Measurements from ENCODE around the gene GALNS.
"Not testable (repeated sequence)": the region's sequence is repeated elsewhere in the genome, so short reads cannot be mapped to it uniquely, and the experiment has no call there.

Gene GALNS

DNA sequence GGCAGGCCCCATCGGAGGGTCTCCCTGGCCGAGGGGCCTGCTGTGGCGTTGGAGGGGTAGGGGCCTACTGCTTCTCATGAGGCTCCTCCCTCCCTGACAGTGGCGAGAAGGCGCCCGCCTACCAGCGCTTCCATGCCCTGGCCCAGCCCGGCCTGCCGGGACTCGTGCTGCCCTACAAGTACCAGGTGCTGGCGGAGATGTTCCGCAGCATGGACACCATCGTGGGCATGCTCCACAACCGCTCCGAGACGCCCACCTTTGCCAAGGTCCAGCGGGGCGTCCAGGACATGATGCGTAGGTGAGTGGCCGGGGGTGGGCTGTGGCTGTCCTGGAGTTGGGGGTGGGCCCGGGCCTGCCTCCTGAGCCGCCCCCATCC, 51.4 kb downstream of the GALNS start:
- no peak for DNase-seq (ENCODE audit: low read depth, low spot score)

DNA sequence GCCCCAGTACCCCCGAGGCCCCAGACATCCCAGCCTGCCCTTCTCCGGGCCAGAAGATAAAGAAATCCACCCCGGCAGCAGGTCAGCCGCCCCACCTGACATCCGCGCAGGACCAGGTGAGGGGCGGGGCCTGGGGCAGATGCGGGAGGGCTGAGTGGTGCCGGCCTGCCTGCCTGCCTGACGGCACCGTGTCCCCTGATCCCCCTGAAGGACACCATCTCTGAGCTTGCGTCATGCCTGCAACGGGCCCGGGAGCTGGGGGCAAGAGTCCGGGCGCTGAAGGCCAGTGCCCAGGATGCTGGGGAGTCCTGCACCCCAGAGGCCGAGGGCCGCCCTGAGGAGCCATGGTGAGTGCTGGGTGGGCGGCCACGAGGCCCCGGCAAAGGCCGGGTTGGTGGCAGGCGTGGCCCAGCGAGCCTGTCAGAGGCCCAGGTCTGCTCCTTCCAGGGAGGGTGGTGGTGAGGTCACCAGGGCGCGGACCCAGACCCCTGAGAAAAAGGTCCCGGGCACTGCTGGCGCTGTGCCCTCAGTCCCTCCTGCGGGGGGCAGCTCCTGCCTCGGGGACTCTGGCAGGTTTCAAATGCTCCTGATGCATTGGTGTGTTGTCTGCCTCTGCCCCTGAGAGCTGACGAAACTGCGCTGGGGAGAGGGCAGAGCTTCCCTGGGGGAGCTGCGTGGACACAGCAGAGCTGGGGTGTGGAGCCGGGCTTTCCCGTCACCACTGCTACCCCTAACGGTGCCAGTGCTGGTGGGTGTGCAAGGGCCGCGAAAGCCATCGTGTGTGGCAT, 52.0 kb downstream of the GALNS start:
- DNase-seq (ENCODE audit: low read depth, low spot score) = no peak

DNA sequence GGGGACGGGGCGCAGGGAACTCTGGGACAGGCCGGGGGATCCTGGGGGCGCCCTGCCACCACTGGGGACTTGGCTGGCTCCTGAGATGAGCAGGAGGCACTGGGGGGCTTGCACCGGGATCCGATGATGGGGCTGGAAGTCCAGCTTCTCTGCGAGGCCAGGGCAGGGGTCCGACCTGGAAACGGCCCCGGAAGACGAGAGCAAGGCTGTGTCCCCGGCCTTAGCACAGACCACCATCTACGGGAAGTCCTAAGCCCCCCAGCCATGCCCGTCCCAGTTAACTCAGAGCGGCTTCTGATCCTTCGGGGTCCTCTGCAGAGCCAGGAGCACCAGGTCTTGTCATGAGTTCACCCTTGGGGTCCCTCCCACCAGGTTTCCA, 52.6 kb downstream of the GALNS start:
- DNase-seq (ENCODE audit: low read depth, low spot score) = no peak

DNA sequence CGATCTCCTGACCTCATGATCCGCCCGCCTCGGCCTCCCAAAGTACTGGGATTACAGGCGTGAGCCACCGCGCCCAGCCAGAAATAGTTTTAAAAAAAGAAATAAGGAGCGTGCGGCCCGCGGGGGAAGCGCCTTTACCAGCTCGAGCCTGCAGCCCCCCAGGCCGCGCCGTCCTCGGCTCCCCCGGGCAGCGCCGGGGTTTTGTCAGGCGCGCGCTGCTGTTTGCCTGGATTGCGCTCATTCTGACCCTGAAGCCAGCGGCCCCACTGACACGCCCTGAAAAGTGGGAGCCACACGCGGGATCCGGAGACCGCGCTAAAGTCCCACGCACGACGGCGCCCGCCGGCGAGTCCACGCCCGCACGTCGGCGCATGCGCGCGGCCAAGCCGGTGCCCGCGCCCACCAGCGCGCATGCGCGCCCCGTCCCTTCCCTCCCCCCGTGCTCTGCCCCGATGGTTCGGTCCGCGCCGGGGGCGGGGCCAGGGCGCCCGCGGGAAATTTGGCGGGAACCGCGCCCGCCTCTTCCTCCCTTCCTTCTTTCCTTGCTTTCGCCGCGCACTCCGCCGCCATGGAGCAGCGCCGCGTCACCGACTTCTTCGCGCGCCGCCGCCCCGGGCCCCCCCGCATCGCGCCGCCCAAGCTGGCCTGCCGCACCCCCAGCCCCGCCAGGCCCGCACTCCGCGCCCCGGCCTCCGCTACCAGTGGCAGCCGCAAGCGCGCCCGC, 53.3 kb downstream of the GALNS start, which contains the start of gene CDT1:
TSS of gene CDT1 (plus strand) at position 526 of the 724 bp plus-strand sequence. CDS start at position 569, 43 bp downstream.
- peak; percentile 73 for DNase-seq (ENCODE audit: low read depth, low spot score)

DNA sequence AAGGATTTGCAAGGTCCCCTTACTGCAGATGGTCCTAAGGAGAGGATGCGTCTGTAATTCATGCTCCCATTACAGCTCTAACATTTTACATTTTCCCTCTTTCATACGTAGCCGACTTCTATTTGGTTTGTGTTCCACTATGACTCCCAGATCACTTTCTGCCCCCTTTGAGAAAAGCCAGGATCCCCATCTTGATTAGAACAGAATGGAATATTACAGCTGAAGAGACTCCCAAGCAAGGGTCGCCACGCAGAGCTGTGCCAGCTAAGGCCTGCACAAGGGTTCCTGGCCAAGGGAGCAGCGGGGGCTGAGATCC, 56.5 kb downstream of the GALNS start:
- no peak for DNase-seq (ENCODE audit: low read depth, low spot score)

DNA sequence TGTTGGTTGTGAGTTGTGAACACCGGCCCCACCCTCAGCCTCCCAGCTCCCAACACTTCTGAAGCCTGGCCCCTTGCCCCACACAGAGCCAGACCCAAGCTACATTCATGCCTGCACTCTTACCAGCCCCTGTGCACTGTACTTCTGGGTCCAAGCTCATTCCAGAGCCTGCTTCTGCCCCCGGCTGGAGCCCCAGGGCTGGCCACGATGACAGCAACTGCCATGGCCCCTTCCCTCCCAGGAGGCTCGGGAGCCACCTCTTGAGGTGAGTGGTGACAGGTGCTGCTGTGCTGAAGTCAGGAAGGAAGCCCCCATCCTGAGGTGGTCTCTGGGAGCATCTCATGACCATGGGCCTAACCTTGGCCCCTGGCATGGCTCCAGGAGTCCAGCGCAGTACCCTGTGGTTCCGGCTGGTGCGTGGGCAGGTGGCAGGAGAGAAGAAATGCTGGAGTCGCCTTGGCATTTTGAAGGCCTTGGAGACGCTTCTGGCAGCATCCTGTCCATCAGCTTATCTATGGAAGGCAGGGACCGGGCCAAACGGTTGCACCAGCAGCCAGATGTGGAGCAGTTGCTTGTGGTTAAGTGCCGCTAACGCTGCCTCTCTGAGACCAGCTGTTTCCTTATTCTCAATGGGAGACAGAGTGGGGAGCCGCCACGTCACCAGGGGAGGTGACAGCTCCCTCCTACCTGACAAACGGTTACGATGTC, 57.0 kb downstream of the GALNS start:
- DNase-seq (ENCODE audit: low read depth, low spot score) = no peak

DNA sequence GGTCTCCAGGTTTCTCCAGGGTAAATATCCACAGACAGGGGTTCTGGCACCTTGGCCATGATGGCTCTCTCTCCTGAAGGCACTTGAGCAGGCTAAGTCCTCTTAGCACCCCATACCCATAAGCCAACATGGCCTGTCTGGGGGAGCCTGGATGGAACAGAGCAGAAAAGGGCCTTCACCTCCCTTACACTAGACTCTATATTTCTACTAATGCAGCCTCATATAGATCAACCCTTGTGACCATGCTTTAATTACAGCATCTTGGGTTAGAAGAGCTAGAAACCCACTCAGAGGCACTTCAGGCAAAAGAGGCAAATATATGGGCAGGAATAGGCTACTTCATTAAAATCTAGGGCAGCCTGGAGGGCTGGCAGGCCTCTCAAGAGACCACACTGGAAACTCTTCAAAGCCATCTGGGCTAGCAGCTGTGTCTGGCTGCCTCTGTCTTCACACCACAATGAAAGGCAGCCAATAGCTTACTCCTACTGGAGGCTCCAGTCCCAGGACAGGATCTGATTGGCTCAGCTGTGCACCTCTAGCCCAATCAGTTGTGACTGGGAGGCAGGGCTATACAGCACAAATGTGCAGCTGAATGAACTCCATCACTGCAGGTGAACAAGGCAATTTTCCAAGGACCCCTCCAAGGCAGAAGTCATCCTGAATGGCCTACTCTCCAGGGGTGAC, 57.8 kb downstream of the GALNS start:
- no peak for DNase-seq (ENCODE audit: low read depth, low spot score)

DNA sequence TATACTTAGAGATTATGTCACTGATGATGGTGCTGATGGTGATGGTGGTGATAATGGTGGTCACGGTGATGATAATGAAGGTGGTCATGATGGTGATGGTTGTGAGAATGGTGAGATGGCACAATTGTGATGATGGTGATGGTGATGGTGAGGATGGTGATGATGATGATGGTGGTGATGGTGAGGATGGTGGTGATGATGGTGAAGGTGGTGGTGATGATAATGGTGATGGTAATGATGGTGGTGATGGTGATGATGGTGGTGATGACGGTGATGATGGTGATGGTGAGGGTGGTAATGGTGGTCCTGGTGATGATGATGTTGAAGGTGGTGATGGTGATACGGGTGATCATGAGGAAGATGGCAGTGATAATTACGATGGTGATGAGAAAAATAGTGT, 58.7 kb downstream of the GALNS start:
- no peak for DNase-seq (ENCODE audit: low read depth, low spot score)

DNA sequence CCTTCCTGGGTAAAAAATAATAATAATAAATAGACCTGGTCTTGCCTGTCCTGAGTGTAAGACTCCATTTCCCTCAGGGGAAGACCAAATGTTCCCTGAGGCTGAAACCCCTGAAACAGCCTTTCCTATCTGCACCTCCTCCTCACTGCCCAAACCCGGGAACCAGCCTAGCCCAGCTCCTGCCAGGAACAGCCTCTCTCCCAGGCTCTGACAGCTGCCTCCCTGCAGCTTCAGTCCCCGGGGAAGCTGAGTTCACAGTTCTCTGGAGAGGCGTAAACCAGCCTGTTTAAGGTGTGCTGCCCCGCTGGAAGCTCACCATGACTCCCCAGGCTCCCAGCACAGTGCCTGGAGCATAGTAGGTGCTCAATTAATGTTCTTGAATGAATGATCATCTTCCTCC, 60.5 kb downstream of the GALNS start:
- DNase-seq (ENCODE audit: low read depth, low spot score) = no peak

DNA sequence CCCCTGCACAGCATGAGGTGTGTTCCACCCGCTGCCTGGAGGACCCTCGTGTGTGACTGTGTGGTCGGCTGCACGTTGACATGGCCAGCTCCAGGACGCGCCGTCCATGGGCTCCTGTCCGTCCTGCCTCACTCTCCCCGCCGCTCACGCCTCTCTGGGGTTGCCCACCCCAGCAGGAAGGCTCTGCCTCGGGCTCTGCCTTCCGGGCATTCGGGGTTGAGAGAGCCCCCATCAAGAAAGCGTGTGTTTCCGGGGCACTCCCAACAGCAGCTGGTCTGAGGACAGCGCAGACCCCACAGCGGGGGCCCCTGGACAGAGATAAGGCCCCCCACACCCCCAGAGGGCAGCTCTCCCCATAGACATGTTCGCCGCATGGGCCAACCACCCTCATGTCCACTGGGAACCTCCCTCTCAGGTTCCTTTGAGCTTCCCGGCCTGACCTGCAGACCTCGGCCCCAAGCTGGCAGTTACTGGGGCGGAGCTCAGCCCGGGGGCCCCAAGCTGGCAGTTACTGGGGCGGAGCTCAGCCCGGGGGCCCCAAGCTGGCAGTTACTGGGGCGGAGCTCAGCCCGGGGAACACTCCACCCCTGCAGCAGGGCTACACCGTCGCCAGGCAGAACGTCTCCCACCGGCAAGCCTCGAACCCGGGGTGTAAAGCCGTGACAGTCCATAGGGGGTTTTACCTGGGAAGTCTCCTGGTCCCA, 63.3 kb downstream of the GALNS start:
- no peak for DNase-seq (ENCODE audit: low read depth, low spot score)

DNA sequence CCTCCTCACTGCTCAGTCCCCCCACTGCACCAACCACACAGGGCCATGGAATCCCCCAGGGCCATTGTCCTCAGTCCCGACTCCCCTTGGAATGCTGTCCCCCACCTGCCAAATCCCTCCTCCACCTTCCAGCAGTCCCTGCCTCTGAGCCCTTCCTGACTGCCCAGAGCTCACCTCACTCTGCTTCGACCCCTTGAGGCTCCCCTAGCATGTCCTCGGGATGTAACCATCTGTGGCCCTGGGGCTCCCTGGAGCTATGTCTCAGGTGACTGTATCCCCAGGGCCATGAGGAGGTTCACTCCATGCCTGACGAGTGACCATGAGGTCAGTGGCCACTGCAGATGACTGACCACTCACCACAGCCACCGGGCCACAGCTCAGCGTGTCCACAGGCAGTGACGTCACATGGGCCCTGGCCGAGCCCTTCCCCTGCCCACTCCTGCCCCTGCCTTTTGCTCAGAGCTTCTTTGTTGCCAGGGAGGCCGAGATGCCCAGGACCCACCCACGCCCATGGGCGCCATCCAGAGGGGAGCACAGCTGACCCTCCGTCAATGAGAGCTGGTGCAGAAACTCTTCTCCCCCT, 64.0 kb downstream of the GALNS start:
- no peak for DNase-seq (ENCODE audit: low read depth, low spot score)

DNA sequence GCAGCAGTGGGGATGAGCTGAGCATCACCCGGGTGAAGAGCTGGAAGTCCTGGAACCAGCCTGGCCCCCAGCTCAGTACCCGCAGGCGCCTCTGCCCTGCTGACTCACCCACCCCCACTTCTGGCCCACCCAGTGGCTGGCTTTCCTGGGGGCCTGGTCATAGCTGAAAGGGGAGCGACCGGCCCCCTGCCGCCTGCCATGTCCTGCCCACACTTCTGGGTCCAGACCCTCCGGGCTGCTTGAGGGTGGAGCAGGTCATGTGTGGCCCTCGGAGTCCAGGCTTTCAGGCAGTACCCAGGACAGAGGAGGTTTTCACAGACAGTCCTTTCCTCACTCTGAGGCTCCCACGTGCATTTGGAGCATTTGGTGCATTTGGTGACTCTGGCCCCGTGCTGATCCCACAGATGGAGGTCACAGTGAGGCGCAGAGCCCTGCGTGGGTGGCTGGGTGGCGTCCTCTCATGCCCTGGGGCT, 64.6 kb downstream of the GALNS start:
- DNase-seq (ENCODE audit: low read depth, low spot score) = no peak

DNA sequence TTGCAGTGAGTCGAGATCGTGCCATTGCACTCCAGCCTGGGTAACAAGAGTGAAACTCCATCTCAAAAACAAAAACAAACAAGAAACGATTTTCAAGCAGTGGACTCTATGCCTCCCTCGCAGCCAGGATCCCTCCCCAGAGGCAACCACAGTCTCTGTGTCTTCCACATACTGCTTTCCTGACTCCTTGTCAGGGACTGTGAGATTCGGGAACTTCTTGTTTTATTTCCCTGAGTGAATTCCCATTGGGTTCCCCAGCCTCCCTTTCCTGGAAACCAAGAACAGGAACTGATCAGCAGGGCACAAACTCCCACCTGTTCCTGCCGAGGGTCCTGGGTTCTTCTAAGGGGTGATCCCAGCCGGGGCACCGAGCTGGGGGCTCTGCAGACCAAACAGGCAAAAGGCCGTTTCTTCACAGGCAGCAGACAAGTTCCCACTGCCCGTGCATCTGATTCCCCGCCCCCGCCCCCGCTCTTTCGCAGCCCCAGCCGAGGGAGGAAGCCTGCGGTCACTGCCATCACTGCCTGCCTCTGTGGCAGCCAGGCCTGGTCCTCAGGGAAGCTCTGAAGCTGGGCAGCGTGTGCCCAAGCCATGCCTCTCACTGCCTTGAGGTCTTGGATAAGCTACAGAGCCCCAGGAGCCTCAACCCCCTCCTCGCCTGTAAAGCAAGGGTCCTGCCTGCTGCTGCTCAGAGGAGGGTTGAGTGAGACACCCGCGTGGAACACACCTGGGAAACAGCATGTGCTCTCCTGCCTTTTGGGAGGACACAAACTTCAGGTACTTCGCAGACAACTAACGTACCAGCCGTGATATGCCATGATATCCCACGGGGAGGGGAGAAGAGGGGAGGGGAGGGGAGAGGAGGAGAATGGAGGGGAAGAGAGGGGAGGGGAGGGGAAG, 66.2 kb downstream of the GALNS start:
- no peak for DNase-seq (ENCODE audit: low read depth, low spot score)

DNA sequence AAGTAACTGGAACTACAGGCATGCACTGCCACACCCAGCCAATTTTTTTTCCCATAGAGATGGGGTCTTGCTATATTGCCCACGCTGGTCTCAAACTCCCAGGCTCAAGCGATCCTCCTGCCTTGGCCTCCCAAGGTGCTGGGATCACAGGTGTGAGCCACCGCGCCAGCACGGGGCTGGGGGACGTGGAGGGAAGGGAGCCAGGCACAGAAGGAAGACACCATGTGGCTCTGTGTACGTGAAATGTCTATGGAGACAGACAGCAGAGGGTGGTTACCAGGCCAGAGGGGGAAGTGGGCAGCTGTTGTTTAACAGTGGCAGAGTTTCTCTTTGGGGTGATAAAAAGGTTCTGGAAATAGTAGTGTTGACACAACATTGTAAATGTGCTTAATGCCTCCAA, 67.2 kb downstream of the GALNS start:
- no peak for DNase-seq (ENCODE audit: low read depth, low spot score)

DNA sequence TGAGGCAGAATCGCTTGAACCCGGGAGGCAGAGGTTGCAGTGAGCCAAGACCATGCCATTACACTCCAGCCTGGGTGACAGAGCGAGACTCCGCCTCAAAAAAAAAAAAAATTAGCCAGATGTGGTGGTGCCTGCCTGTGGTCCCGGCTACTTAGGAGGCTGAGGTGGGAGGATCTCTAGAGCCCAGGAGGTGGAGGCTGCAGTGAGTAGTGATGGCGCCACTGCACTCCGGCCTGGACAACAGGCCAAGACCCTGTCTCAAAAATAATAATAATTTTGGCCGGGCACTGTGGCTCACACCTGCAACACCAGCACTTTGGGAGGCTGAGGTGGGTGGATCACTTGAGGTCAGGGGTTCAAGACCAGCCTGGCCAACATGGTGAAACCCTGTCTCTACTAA, 68.0 kb downstream of the GALNS start:
- DNase-seq (ENCODE audit: low read depth, low spot score) = not testable (repeated sequence)

DNA sequence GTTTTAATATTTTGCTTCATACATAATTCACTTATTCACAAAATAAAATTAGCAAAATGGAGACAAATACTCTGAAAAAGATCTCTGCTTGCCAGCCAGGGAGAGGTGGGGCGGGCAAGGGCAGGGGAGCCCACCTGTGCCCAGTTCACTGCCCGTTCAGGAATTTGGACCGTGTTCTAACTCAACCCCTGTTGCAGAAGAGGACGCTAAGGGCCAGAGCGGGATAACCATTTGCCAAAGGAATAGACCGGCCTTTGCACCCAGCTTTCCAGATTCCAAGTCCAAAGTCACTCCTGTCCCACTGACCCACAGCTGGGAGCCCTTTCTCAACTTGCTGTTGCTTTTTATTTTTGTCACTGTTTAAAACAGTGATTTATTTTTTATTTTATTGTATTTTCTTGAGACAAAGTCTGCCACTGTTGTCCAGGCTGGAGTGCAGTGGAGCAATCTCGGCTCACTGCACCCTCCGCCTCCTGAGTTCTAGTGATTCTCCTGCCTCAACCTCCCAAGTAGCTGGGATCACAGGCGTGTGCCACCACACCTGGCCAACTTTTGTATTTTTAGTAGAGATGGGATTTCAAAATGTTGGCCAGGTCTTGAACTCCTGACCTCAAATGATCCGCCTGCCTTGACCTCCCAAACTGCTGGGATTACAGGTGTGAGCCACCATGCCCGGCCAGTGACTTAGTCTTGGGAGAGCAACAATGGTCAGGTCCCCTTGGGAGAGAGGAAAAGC, 69.0 kb downstream of the GALNS start:
- no peak for DNase-seq (ENCODE audit: low read depth, low spot score)

DNA sequence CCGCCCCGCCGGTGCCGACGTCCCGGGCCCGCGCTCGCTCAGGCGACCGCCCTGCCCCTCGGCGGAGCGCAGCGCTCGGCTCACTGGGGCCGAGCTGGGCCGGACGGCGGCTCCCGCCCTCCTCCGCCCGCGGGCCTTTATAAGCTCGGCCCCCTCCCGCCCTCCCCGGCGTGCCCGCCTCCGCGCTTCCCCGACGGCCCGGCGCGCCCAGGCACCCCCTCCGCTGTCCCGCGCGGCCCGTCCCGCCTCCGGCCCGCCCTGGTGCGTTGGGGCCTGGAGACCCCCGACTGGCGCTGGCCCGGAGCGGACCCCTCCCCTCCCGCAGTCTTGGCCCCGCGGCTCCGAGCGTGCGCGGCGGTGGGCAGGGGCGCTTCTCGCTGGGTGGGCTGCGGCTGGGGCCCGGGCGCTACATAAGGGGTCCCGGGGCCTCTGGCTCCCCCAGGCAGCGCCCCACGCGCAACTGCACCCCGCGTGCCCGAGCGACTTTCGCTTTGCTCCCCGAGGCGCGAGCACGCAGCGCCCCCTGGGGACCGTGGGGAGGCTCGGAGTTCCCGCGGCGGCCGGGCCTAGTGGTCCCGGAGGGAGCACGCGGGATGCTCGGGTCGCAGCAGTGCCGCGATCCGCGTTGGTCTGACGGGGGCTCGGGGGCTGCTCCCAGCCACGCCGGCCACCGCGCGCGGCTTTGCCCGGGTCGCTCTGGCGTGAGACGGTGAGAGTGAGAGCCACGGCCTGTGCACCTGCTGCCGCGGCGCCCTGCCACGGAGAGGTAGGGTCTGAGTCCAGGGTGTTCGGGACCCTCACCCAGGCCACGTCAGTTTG, 71.4 kb downstream of the GALNS start, which contains the start of gene PIEZO1:
TSS of gene PIEZO1 (minus strand) at position 115 of the 819 bp plus-strand sequence. CDS start 256 bp downstream, outside the sequence.
- peak; percentile 69 for DNase-seq (ENCODE audit: low read depth, low spot score)

DNA sequence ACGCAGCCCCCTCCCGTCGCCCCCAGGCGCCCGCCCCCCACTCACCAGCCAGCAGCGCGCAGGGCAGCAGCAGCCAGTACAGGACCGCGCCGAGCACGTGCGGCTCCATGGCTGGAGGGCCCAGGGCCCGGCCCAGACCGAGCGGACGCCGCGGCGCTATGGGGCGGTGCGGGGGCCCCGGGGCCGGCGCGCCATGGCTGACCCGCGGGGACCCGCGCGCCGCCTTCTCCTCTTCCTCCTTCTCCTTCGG, 72.0 kb downstream of the GALNS start:
- no peak for DNase-seq (ENCODE audit: low read depth, low spot score)

Data from activated CD4-positive, CD25-positive, alpha-beta regulatory T cell treated with anti-CD3 and anti-CD28 coated beads, Interleukin-2, amount 50 U/mL, for 16 hours (primary cell).